GM12891 (cell line): ENCODE measurements around the gene SP6.

Experiments used
- PAX5 ChIP-seq: IDR thresholded peaks from 2 replicates; pipeline ENCODE4 v1.6.1; 2011; ENCODE audit warnings: low read length, moderate library complexity, mild to moderate bottlenecking; ENCODE audit not compliant: insufficient read depth, severe bottlenecking
- POLR2A ChIP-seq: IDR thresholded peaks from 2 replicates; pipeline ENCODE4 v1.6.1; 2011; ENCODE audit warnings: low read depth, low read length, control low read depth
- POLR2AphosphoS5 ChIP-seq: IDR thresholded peaks from 2 replicates; pipeline ENCODE4 v1.6.1; 2011; ENCODE audit warnings: low read depth, low read length, control low read depth
- POU2F2 ChIP-seq: IDR thresholded peaks from 2 replicates; pipeline ENCODE4 v1.6.1; 2011; ENCODE audit warnings: low read depth, mild to moderate bottlenecking, control low read depth, low read length, moderate library complexity
- SPI1 ChIP-seq: IDR thresholded peaks from 2 replicates; pipeline ENCODE4 v1.6.1; 2011; ENCODE audit warnings: low read depth, low read length, control low read depth
- TAF1 ChIP-seq: IDR thresholded peaks from 2 replicates; pipeline ENCODE4 v1.6.1; 2011; ENCODE audit warnings: low read depth, low read length, control low read depth

GRCh38 chr17:47852113-47852949 is 1.4 kb upstream of the SP6 start:
- TF ChIP-seq POLR2A, result no peak
- no peak for TF ChIP-seq POLR2AphosphoS5
- no peak for TF ChIP-seq TAF1
- no peak for TF ChIP-seq PAX5
- TF ChIP-seq SPI1, result no peak
- TF ChIP-seq POU2F2, result no peak
